Brain microvascular endothelial cell (primary cell): ENCODE measurements around the gene C2orf78.
"Not testable (repeated sequence)": the region's sequence is repeated elsewhere in the genome, so short reads cannot be mapped to it uniquely, and the experiment has no call there.

ENCODE experiments used
- DNase-seq: peaks from one replicate; pipeline ENCODE4 v3.0.0-alpha.2; 2020
- H3K27ac ChIP-seq: fragments of 250-450 bp; sonication (Bioruptor Pico); 2 replicates; pipeline ENCODE4 v1.5.1; 2020; ENCODE audit warnings: mild to moderate bottlenecking, moderate library complexity
- H3K27me3 ChIP-seq: fragments of 250-450 bp; sonication (Bioruptor Pico); replicated peaks from 2 replicates; pipeline ENCODE4 v1.5.1; 2020; ENCODE audit warnings: mild to moderate bottlenecking
- H3K36me3 ChIP-seq: fragments of 250-450 bp; sonication (Bioruptor Pico); replicated peaks from 2 replicates; pipeline ENCODE4 v1.5.1; 2020; ENCODE audit warnings: mild to moderate bottlenecking
- H3K4me3 ChIP-seq: 2 replicates; pipeline ENCODE4 v1.5.1; 2011; ENCODE audit warnings: low read depth, mild to moderate bottlenecking, control low read depth, low read length, moderate library complexity
- in situ Hi-C: cut with HindIII; loops from 2 replicates; pipeline ENCODE4 v1.10.0; 2017; ENCODE audit warnings: low sequenced_read_pairs, low pct_ligation_motif_present
- TF ChIP-seq, protein P1 (sequence below): IDR thresholded peaks from 2 replicates; pipeline ENCODE4 v1.5.1; 2011; ENCODE audit warnings: low read depth, mild to moderate bottlenecking, moderate library complexity, low read length, control low read depth, inconsistent platforms; ENCODE audit errors: missing control alignments

C2orf78 gene

GRCh38 chr2:73783883-73784282 lies at the start of gene C2orf78:
C2orf78 (plus strand) TSS chr2:73784183; CDS start chr2:73784310, 127 bp downstream.
- H3K4me3 ChIP-seq, H3K27me3 ChIP-seq, H3K36me3 ChIP-seq, DNase-seq, in situ Hi-C loops, H3K27ac ChIP-seq: not testable (repeated sequence)

- Histone ChIP-seq H3K4me3 (peak overlapping the region; percentile 95), H3K36me3 (peaks cover 12% of the 10 kb centered on the region), H3K27ac (no peak overlapping the region), H3K27me3 (no peaks in the 10 kb centered on the region)
- TF ChIP-seq, protein P1, sequence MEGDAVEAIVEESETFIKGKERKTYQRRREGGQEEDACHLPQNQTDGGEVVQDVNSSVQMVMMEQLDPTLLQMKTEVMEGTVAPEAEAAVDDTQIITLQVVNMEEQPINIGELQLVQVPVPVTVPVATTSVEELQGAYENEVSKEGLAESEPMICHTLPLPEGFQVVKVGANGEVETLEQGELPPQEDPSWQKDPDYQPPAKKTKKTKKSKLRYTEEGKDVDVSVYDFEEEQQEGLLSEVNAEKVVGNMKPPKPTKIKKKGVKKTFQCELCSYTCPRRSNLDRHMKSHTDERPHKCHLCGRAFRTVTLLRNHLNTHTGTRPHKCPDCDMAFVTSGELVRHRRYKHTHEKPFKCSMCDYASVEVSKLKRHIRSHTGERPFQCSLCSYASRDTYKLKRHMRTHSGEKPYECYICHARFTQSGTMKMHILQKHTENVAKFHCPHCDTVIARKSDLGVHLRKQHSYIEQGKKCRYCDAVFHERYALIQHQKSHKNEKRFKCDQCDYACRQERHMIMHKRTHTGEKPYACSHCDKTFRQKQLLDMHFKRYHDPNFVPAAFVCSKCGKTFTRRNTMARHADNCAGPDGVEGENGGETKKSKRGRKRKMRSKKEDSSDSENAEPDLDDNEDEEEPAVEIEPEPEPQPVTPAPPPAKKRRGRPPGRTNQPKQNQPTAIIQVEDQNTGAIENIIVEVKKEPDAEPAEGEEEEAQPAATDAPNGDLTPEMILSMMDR = no peak
- DNase-seq = no peak
- in situ Hi-C loops = no loop called here
These were observed 47.6 kb upstream of the C2orf78 start for GRCh38 chr2:73736378-73736777.

DNA sequence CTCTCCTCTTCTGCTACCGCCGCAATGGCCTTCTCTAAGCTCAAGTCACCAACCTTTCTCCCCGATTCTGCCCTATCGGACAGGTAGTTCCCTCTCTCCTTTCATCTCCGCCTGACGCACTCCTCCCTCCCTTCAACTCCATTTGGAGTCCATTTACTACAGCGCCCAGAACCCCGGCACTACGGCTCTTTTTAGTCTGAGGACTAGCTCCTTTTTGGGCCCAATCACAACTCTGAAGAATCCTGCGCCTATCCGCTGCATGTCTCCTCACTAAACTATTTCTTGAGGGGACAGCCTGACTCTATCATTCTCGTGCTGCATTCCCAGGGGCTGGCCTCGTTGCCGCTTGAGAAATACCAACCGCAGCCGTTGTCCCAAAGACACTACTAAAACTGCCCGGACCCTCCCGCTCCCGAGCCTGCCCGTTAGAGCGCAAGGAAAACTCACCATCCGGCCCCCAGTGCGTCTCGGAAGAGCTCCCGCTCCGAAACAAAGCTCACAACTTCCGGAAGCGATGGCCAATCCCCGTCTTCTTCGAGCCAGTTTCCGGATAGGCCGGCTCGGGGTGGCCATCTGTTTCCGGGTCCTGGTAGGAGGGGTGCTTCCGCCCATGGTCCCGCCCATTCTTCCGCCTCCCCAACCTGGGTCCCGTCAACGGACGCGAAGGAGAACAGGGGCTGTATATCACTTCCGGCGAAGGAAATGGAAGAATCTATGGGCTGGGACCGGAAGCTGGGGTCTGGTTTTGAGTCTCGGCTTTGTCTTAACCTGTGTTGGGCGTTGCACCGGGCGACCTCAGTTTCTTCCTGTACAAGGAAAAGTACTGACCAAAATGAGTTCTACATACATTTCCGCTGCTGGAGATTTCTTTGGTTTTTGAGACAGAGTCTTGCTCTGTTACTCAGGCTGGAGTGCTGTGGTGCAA lies 46.9 kb upstream of the C2orf78 start, which contains the start of gene TPRKB:
TPRKB (minus strand) TSS at position 491 of the 925 bp plus-strand sequence. CDS start 2,776 bp downstream, outside the sequence.
- peak within 1 kb of the TSS; percentile 29 for H3K27ac ChIP-seq
- H3K4me3 ChIP-seq = peak within 1 kb of the TSS; percentile 95
- in situ Hi-C loops = no loop called here
- TF ChIP-seq, protein P1 = no peak
- peaks cover 6% of the 10 kb centered on the region for H3K36me3 ChIP-seq
- peak; percentile 96 for DNase-seq
- H3K27me3 ChIP-seq = no peaks in the 10 kb centered on the region

DNA sequence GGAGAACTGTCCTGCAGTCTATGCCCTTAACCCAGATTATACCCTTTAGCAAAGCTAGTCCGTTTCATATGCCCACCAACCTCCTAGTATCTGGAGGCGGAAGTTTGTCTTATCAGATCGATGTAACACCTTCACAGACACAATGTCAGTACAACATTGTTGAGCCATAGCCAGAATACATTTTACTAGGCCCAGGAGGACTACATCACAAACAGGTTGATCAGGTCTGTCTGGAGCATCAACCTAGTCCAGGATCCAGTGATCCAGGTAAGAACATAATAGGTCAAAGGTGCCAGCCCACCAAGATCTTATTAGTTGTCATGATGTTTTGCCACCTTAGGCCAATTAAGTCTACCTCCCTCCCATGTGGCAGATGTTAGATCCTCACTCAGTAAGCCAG lies 44.9 kb upstream of the C2orf78 start:
- in situ Hi-C loops = no loop called here
- TF ChIP-seq, protein P1 = no peak
- no peak overlapping the region for H3K4me3 ChIP-seq
- no peaks in the 10 kb centered on the region for H3K27me3 ChIP-seq
- H3K36me3 ChIP-seq = no peaks in the 10 kb centered on the region
- no peak for DNase-seq
- no peak overlapping the region for H3K27ac ChIP-seq

DNA sequence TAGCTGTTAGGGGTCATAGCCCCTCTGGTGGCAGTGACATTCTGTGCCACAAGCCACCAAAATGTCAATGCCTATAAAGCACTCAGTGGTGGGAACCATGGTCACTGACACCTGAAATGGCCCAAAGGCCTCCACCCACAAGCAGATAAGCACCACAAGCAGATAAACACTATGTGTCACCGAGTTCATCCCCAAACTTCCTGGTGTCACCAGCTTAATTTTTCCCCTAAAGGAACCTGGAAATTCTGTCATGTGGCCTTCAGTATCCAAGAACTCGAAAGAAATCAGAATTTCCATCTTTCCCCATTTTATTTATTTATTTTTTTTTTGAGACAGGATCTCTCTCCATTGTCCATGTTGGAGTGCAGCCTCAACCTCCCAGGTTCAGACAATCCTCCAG lies 43.2 kb upstream of the C2orf78 start:
- Histone ChIP-seq H3K27ac (no peak overlapping the region), H3K36me3 (peaks cover under 1% of the 10 kb centered on the region), H3K27me3 (no peaks in the 10 kb centered on the region), H3K4me3 (no peak overlapping the region)
- DNase-seq = no peak
- TF ChIP-seq, protein P1 = no peak
- in situ Hi-C loops = no loop called here

- peaks cover 25% of the 10 kb centered on the region for H3K36me3 ChIP-seq
- no peak for DNase-seq
- H3K4me3 ChIP-seq = no peak overlapping the region
- in situ Hi-C loops = no loop called here
- TF ChIP-seq, protein P1 = no peak
- no peaks in the 10 kb centered on the region for H3K27me3 ChIP-seq
- no peak overlapping the region for H3K27ac ChIP-seq
These were observed 37.7 kb upstream of the C2orf78 start for GRCh38 chr2:73746015-73746876.
